Measurements from ENCODE around the gene RNU6-1. TPM values are rescaled to one million over a fixed set of nuclear protein-coding genes. Genes with fewer than 3 reads are reported as not detected.
A peak's percentile ranks its signal among the peaks of the same experiment; 100 is the strongest.

RNU6-1 gene
- total and polyA plus RNA-seq, 2 donors from 2014 or later, result not detected

DNA sequence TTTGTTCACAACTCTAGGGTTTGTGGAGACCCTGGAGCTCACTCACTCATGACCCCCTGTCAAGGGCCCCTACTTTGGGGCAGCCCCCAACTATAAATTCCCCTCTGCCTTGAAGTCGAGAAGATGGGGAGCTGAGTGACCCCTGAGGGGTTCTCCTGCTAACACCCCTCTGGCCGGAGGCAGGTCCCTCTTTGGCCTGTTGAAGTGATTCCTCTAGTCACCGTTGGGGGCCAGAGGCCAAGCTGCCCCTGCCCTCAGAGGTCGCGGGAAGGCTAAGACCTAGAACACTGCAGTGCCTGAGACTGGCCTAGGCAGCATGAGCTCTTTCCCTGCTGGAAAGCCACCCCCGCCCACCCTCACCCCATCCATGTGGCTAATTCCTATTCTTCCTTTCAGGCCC lies 30.0 kb downstream of the RNU6-1 start:
- TF ChIP-seq CTCF (IDR thresholded peaks at IDR 0.05; ENCODE audit: borderline replicate concordance, extremely low read depth, insufficient read depth), result no peak
- Histone ChIP-seq H3K4me1 (ENCODE audit: control insufficient read depth in 2 of 3, insufficient read depth in 2 of 3, low read depth in 1 of 3, low read length in 3 of 3) (peaks cover 0 to 5% (median 0%) of the 10 kb centered on the region in 3 donors), H3K27ac (ENCODE audit: low read depth in 2 of 2, low read length in 2 of 2) (no peak overlapping the region), H3K9me3 (ENCODE audit: control insufficient read depth in 2 of 3, insufficient read depth in 1 of 3, low read length in 3 of 3) (no peaks in the 10 kb centered on the region), H3K27me3 (ENCODE audit: control insufficient read depth, insufficient read depth, low read length) (no peaks in the 10 kb centered on the region), H3K36me3 (ENCODE audit: control insufficient read depth in 2 of 3, insufficient read depth in 3 of 3, low read length in 3 of 3) (peaks cover 0 to 6% (median 0%) of the 10 kb centered on the region in 3 donors), H3K9ac (ENCODE audit: low read length in 3 of 3) (no peak overlapping the region), H3K4me3 (ENCODE audit: low read length in 3 of 3) (no peak overlapping the region)
- intact Hi-C loops (cut with DNase I), result no loop called here
- FAIRE-seq (no peak), DNase-seq (peak in 1 of 5 donors; percentile 27)

DNA sequence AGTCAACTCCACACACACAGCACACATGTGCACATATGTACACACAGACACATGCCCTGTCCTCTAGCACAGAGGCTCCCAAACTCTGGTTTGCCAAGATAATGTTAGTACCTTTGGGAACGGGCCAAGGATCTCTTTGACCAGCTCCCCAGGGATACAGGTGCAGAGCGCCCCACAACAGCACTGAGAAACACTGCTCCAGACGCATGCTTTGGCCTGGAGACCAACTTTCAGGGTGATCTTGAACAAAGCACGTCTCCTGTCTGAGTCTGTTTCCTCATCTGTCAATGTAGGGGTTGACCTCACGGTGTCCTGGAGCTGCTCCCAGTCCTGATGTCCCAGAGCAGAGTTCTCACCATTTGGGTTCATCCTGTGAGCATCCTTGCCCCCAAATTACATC lies 30.4 kb downstream of the RNU6-1 start:
- TF ChIP-seq CTCF (IDR thresholded peaks at IDR 0.05; ENCODE audit: borderline replicate concordance, extremely low read depth, insufficient read depth), result no peak
- FAIRE-seq (no peak), DNase-seq (no peak)
- H3K9me3 ChIP-seq (ENCODE audit: control insufficient read depth in 2 of 3, insufficient read depth in 1 of 3, low read length in 3 of 3), result no peaks in the 10 kb centered on the region
- intact Hi-C loops (cut with DNase I), result no loop called here
- no peak overlapping the region for H3K9ac ChIP-seq (ENCODE audit: low read length in 3 of 3)
- no peak overlapping the region for H3K4me3 ChIP-seq (ENCODE audit: low read length in 3 of 3)
- H3K4me1 ChIP-seq (ENCODE audit: control insufficient read depth in 2 of 3, insufficient read depth in 2 of 3, low read depth in 1 of 3, low read length in 3 of 3), result peaks cover 0 to 6% (median 0%) of the 10 kb centered on the region in 3 donors
- H3K27ac ChIP-seq (ENCODE audit: low read depth in 2 of 2, low read length in 2 of 2), result no peak overlapping the region
- no peaks in the 10 kb centered on the region for H3K27me3 ChIP-seq (ENCODE audit: control insufficient read depth, insufficient read depth, low read length)
- H3K36me3 ChIP-seq (ENCODE audit: control insufficient read depth in 2 of 3, insufficient read depth in 3 of 3, low read length in 3 of 3), result peaks cover 0 to 6% (median 0%) of the 10 kb centered on the region in 3 donors

DNA sequence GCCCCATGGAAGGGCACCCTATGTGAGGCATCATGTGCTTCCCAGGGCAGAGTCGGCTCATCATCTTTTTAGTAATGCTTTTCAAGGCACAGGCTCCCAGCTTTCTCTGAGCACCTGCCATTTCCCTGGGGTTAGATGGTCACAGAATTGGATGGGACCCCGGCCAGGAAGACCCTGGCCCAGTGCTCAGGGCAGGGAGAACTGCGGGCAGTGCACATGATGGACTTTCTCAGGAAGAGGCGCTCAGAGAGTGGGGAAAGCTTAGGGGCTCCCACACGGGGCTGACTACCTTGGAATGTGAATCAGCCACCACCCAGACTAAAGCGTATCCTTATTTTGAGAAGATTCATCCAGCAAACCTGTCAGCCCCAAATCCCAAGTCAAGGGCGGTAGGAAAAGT lies 31.0 kb downstream of the RNU6-1 start:
- intact Hi-C loops (cut with DNase I), result no loop called here
- Histone ChIP-seq H3K9ac (ENCODE audit: low read length in 3 of 3) (no peak overlapping the region), H3K27ac (ENCODE audit: low read depth in 2 of 2, low read length in 2 of 2) (no peak overlapping the region), H3K4me1 (ENCODE audit: control insufficient read depth in 2 of 3, insufficient read depth in 2 of 3, low read depth in 1 of 3, low read length in 3 of 3) (peaks cover 0 to 6% (median 0%) of the 10 kb centered on the region in 3 donors), H3K4me3 (ENCODE audit: low read length in 3 of 3) (no peak overlapping the region), H3K36me3 (ENCODE audit: control insufficient read depth in 2 of 3, insufficient read depth in 3 of 3, low read length in 3 of 3) (peaks cover 0 to 6% (median 0%) of the 10 kb centered on the region in 3 donors), H3K27me3 (ENCODE audit: control insufficient read depth, insufficient read depth, low read length) (no peaks in the 10 kb centered on the region), H3K9me3 (ENCODE audit: control insufficient read depth in 2 of 3, insufficient read depth in 1 of 3, low read length in 3 of 3) (no peaks in the 10 kb centered on the region)
- no peak for TF ChIP-seq CTCF (IDR thresholded peaks at IDR 0.05; ENCODE audit: borderline replicate concordance, extremely low read depth, insufficient read depth)
- no peak for FAIRE-seq
- peak in 1 of 5 donors; percentile 7 for DNase-seq

GRCh38 chr15:67807836-67808235 lies 32.0 kb downstream of the RNU6-1 start:
- Histone ChIP-seq H3K27ac (ENCODE audit: low read depth in 2 of 2, low read length in 2 of 2) (no peak overlapping the region), H3K27me3 (ENCODE audit: control insufficient read depth, insufficient read depth, low read length) (no peaks in the 10 kb centered on the region), H3K9ac (ENCODE audit: low read length in 3 of 3) (no peak overlapping the region), H3K9me3 (ENCODE audit: control insufficient read depth in 2 of 3, insufficient read depth in 1 of 3, low read length in 3 of 3) (no peaks in the 10 kb centered on the region), H3K4me1 (ENCODE audit: control insufficient read depth in 2 of 3, insufficient read depth in 2 of 3, low read depth in 1 of 3, low read length in 3 of 3) (peaks cover 0 to 6% (median 0%) of the 10 kb centered on the region in 3 donors), H3K36me3 (ENCODE audit: control insufficient read depth in 2 of 3, insufficient read depth in 3 of 3, low read length in 3 of 3) (peaks cover 0 to 6% (median 0%) of the 10 kb centered on the region in 3 donors), H3K4me3 (ENCODE audit: low read length in 3 of 3) (no peak overlapping the region)
- FAIRE-seq (no peak), DNase-seq (peak in 1 of 5 donors; percentile 5)
- TF ChIP-seq CTCF (IDR thresholded peaks at IDR 0.05; ENCODE audit: borderline replicate concordance, extremely low read depth, insufficient read depth), result no peak
- intact Hi-C loops (cut with DNase I), result no loop called here
